ENCODE results near the gene ZFP36L1. TPM values are rescaled to one million over a fixed set of nuclear protein-coding genes. Genes with fewer than 3 reads are reported as not detected.

Gene ZFP36L1
- total RNA-seq, 1 donor: 53.8 TPM

DNA sequence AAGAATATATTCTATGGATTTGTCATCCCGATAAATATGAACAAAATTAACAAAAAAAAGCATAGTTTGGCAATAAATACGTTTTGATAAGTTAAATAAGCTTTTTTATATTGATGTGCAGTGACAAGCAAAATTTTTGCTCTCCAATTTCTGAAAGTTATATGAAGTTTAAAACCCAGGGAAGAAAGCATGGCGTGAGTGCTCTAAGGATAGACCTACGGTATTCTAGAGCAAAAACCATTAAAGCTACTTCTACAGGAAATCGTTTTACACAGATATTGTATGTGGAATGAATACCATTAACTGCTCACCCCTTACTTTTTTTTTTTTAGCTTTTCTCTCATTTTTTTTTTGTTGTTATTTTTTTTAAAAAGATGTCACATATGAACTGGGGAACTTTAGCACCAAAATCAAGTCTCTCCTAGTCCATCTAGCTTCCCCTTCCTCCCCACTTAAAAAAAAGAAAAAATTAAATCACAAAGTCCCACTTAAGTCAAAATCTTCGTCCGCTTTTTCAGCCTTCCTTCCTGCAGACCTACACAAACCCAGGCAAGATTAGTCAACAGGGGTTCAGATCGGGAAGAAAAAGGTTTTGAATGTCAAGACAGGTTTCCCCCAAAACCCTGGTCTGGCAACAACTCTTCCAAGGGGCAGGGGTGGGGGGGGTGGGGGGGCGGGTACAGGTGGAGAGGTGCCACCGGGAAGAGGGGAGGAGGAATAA, 4.4 kb downstream of the ZFP36L1 start:
- peak; percentile 48 for DNase-seq (ENCODE audit: low read depth)
- peak overlapping the region; percentile 99 for H3K4me3 ChIP-seq (ENCODE audit: low read depth, low read length)
- TF ChIP-seq, protein P1, sequence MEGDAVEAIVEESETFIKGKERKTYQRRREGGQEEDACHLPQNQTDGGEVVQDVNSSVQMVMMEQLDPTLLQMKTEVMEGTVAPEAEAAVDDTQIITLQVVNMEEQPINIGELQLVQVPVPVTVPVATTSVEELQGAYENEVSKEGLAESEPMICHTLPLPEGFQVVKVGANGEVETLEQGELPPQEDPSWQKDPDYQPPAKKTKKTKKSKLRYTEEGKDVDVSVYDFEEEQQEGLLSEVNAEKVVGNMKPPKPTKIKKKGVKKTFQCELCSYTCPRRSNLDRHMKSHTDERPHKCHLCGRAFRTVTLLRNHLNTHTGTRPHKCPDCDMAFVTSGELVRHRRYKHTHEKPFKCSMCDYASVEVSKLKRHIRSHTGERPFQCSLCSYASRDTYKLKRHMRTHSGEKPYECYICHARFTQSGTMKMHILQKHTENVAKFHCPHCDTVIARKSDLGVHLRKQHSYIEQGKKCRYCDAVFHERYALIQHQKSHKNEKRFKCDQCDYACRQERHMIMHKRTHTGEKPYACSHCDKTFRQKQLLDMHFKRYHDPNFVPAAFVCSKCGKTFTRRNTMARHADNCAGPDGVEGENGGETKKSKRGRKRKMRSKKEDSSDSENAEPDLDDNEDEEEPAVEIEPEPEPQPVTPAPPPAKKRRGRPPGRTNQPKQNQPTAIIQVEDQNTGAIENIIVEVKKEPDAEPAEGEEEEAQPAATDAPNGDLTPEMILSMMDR (IDR thresholded peaks at IDR 0.05; ENCODE audit: insufficient read depth, low read length): no peak

DNA sequence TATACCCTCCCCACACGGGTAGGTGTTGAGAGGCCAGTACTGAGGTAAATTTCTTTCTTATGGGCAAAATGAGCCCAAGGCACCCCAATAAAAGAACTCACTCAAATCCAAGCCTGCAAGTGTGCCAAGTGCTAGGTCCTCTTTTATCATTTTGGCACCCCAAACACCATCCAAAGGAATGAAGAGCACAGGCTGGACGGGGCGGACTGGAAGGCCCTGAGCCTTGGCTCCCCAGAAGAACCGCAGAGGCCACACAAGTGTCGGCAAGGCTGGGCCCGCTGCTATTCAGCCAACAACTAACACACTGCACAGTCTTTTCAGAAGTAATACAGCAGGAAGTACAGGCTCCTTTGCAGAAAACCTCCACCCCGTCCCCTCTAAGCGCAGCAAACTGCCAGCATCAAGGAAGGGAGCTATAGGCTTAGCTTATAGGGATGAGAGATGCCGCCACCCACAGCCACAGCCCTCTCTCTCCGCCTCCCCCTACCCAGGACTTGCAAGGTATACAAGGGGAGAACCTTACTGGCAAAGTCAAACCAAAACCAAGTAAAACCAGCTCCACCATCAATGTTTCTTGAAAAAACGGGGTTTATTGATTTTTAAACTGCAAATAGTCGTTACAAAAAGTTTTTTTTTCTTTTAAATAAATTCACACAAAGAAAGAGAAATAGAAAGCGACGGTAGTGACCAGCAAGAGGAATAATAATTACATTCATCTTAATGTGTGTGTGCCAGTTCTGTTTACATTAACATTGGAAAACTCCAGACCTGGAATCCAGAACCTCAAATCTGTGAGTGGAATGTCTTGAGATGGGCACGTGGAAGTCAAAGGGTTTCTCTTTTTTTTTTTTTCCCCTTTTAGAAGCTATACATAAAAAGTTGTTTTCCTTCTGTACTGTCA, 5.5 kb downstream of the ZFP36L1 start:
- TF ChIP-seq, protein P1 (IDR thresholded peaks at IDR 0.05; ENCODE audit: insufficient read depth, low read length): no peak
- peak overlapping the region; percentile 41 for H3K4me3 ChIP-seq (ENCODE audit: low read depth, low read length)
- no peak for DNase-seq (ENCODE audit: low read depth)

DNA sequence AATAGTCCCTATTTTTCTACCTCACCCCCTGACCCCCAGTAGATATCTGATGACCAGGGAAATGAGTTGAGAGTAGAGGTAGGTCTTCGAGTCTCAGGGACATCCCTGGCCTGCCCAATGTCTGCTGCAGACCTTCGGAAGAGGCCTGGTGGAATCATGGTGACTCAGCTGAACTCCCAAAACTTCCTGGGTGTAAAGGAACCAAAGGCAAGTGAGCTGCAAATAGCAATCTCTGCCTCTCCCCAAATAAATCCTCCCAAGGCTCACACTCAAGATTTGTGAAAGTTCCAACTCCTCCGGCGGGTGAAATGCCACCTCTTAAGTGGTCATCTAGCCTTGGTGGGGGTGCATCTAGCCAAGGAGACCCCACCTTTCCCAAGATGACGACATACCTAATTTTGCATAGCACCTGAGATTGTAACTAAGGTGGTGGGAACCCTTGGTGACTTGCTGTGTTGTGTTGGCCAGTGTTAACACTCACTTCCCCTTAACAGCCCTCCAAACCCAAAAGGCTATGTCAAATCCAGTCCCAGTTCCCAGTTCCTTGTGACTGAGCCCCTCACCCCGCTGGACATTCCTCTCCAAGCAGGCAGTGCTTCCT, 6.3 kb downstream of the ZFP36L1 start:
- TF ChIP-seq, protein P1 (IDR thresholded peaks at IDR 0.05; ENCODE audit: insufficient read depth, low read length): no peak
- DNase-seq (ENCODE audit: low read depth): peak; percentile 81
- no peak overlapping the region for H3K4me3 ChIP-seq (ENCODE audit: low read depth, low read length)

DNA sequence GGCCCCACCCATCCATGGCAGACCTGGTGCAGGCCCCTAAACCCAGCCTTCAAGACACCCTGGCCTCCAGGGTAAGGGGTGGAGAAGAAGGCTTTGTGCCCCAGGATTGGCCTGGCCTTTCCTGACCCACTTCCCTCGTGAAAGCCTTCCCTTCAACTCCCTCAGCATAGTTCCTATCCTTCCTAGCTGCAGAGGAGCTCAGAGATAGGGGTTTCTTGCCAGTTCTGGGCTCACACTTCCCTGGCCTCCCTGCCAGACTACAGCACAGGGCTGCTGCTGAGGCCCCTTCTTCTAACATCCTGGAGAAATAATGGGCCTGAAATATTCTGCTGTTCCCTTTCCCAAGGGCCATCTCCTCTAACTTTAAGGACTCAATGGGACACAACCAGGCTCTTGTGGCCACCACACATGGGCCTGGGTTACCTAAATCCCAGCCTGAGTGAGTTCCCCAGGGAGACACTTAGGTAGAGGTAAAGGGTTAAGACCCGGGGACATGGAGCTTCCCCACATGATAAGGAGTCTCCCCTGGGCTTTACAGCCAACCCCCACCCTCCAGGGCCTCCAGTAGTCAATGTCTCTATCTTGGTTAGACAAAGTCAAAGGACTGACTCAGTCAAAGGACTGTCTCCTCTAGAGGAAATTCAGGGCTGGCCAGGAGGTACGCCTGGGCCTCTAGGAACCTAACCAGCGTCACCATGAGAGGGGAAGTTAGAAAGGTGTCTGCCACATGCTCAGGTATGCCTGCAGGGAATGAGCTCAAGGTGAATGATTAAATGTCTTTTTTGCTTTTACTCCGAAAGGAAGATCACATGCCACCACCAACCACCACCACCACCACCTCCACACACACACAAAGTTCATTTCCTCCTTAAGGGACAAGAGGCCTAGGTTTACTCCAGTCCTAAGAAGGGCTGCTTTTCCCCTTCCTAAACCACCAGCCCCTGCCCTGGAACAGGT, 7.1 kb downstream of the ZFP36L1 start:
- TF ChIP-seq, protein P1 (IDR thresholded peaks at IDR 0.05; ENCODE audit: insufficient read depth, low read length): no peak
- no peak overlapping the region for H3K4me3 ChIP-seq (ENCODE audit: low read depth, low read length)
- DNase-seq (ENCODE audit: low read depth): peak; percentile 84

DNA sequence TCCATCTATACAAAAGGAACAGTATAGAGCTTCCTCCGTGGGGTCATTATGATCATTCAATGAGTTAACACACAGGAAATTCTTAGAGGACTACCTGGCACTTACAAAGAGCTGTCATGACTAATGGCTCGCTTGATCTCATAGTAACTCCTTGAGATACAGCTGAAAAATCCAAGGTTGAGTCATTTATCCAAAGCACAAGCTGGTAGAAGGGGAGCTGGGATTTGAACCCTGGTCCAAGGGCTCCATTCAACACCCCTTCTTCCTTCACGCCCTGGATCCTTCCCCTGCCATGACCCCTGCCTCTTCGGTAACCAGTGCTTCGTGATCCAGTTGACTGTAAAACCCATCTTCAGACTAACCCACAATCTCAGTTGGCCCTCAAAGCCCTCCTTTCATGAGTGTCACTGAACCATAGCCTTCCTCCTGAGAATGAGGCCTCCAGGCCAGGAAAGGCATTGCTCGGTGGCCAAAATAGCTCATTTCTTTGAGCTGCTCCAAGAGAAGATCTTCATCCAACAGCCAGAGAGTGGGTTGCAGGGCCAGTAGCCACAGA, 7.8 kb downstream of the ZFP36L1 start:
- DNase-seq (ENCODE audit: low read depth): peak; percentile 85
- TF ChIP-seq, protein P1 (IDR thresholded peaks at IDR 0.05; ENCODE audit: insufficient read depth, low read length): no peak
- no peak overlapping the region for H3K4me3 ChIP-seq (ENCODE audit: low read depth, low read length)

Data from fibroblast of the aortic adventitia (primary cell).